ENCODE data around the gene IRF4. TPM values are rescaled to one million over a fixed set of nuclear protein-coding genes. Genes with fewer than 3 reads are reported as not detected.

The IRF4 gene
- total and polyA plus RNA-seq, 2 experiments from 2014 or later, result 1.3 to 1.9 TPM

GRCh38 chr6:456358-456867 is 64.9 kb downstream of the IRF4 start (continued):
- TF ChIP-seq ZNF462 (CRISPR knock-in tag; IDR thresholded peaks at IDR 0.05) (peak; percentile 8; the same call in 1 of the 2 replicates), CREB1 (CRISPR knock-in tag; IDR thresholded peaks at IDR 0.05; ENCODE audit: low read depth) (no peak)

- Histone ChIP-seq H3K79me2 (replicated peaks; ENCODE audit: insufficient read depth) (no peaks in the 10 kb centered on the region), H3K4me3 (no peak overlapping the region), H4K20me1 (replicated peaks; ENCODE audit: insufficient read depth) (no peaks in the 10 kb centered on the region), H3K9me2 (ENCODE audit: insufficient read depth) (0 out of 2 replicates have a peak, but pooled peaks cover 4% of the 10 kb centered on the region), H3F3A (replicated peaks; ENCODE audit: low read depth) (no peaks in the 10 kb centered on the region), H3K27ac (ENCODE audit: low read depth) (no peak overlapping the region), H3K4me1 (ENCODE audit: insufficient read depth) (no peaks in the 10 kb centered on the region), H3K27me3 (ENCODE audit: insufficient read depth) (no peaks in the 10 kb centered on the region), H3K4me2 (no peak overlapping the region; the same call in 1 of the 2 replicates), H3K36me3 (ENCODE audit: insufficient read depth) (no peaks in the 10 kb centered on the region; the same call in 1 of the 2 replicates), H2AFZ (peak overlapping the region; percentile 4)
- Mint-ChIP-seq H3K27ac (no peak overlapping the region), H3K36me3 (ENCODE audit: low read depth) (no peaks in the 10 kb centered on the region), H3K9me3 (peaks cover 15% of the 10 kb centered on the region), H3K27me3 (ENCODE audit: insufficient read depth, low read depth, poor library complexity) (no peaks in the 10 kb centered on the region), H3K4me3 (no peak overlapping the region), H3K4me1 (peaks cover 8% of the 10 kb centered on the region)
- DNase-seq (ENCODE audit: low spot score) (no peak), ATAC-seq (no peak)
- TF ChIP-seq CTCF (conservative IDR thresholded peaks at IDR 0.05; ENCODE audit: low read depth in 2 of 2), result no peak
- no peak for TF ChIP-seq CREB1 (CRISPR knock-in tag; IDR thresholded peaks at IDR 0.05; ENCODE audit: low read depth)
- no peak for TF ChIP-seq ZNF462 (CRISPR knock-in tag; IDR thresholded peaks at IDR 0.05)
- TF ChIP-seq POLR2AphosphoS5 (IDR thresholded peaks at IDR 0.05; ENCODE audit: low read depth), result no peak
- no peak for TF ChIP-seq JUNB (IDR thresholded peaks at IDR 0.05; ENCODE audit: unreplicated experiment)
- no peak for TF ChIP-seq ZNF331 (CRISPR knock-in tag; IDR thresholded peaks at IDR 0.05; ENCODE audit: low read depth)
- no peak for TF ChIP-seq EZH2 (IDR thresholded peaks at IDR 0.05; ENCODE audit: low read depth, unreplicated experiment)
Observed at GRCh38 chr6:456887-457286, 65.3 kb downstream of the IRF4 start.

All from GM23338 (cell line).